GM21360 (cell line): ENCODE data around the gene SPAG9.

Experiments
- ATAC-seq: cut with Tn5 transposase; IDR thresholded peaks from one replicate; pipeline ENCODE4 v1.9.1; 2021; ENCODE audit warnings: mild to moderate bottlenecking, moderate library complexity; ENCODE audit not compliant: unreplicated experiment

Gene SPAG9

GRCh38 chr17:50956409-50956749 is 164.3 kb downstream of the SPAG9 start:
- no peak for ATAC-seq

- ATAC-seq, result no peak
Measured at GRCh38 chr17:50955667-50956120, 165.0 kb downstream of the SPAG9 start.

GRCh38 chr17:50955160-50955559 is 165.5 kb downstream of the SPAG9 start:
- ATAC-seq, result no peak

- no peak for ATAC-seq
Measured at GRCh38 chr17:50954641-50955121, 166.0 kb downstream of the SPAG9 start.

GRCh38 chr17:50953831-50954601 is 166.7 kb downstream of the SPAG9 start:
- no peak for ATAC-seq

- ATAC-seq, result no peak
Measured at GRCh38 chr17:50953518-50953830, 167.2 kb downstream of the SPAG9 start.

GRCh38 chr17:50952889-50953288 is 167.8 kb downstream of the SPAG9 start:
- no peak for ATAC-seq

GRCh38 chr17:50952013-50952412 is 168.7 kb downstream of the SPAG9 start:
- ATAC-seq, result no peak

- peak; percentile 60 for ATAC-seq
Measured at GRCh38 chr17:50949989-50950877, 170.4 kb downstream of the SPAG9 start.

- no peak for ATAC-seq
Measured at GRCh38 chr17:50949128-50949988, 171.3 kb downstream of the SPAG9 start.

GRCh38 chr17:50948711-50949110 is 172.0 kb downstream of the SPAG9 start:
- ATAC-seq, result no peak

GRCh38 chr17:50947782-50948543 is 172.7 kb downstream of the SPAG9 start:
- no peak for ATAC-seq

- ATAC-seq, result no peak
Measured at GRCh38 chr17:50946891-50947781, 173.5 kb downstream of the SPAG9 start.

GRCh38 chr17:50946223-50946890 is 174.3 kb downstream of the SPAG9 start:
- ATAC-seq, result no peak

- ATAC-seq, result no peak
Measured at GRCh38 chr17:50945779-50946222, 174.9 kb downstream of the SPAG9 start.

- ATAC-seq, result peak; percentile 12
Measured at GRCh38 chr17:50944902-50945720, 175.6 kb downstream of the SPAG9 start.

- peak; percentile 50 for ATAC-seq
Measured at GRCh38 chr17:50944054-50944901, 176.4 kb downstream of the SPAG9 start.
